NT2/D1 (cell line): ENCODE results near the gene AVPR2.

Source experiments
- DNase-seq: peaks from one replicate; pipeline ENCODE4 v3.0.0-alpha.2; 2011; ENCODE audit warnings: low read depth, low spot score
- H3K27me3 ChIP-seq: 2 replicates; pipeline ENCODE4 v1.6.0; 2011; ENCODE audit warnings: mild to moderate bottlenecking; ENCODE audit not compliant: insufficient read length, insufficient read depth
- H3K36me3 ChIP-seq: 2 replicates; pipeline ENCODE4 v1.6.1; 2011; ENCODE audit warnings: mild to moderate bottlenecking, low read length, mixed read lengths; ENCODE audit not compliant: insufficient read depth, insufficient read length
- H3K4me1 ChIP-seq: 2 replicates; pipeline ENCODE4 v1.5.1; 2011; ENCODE audit not compliant: insufficient read depth, insufficient read length
- H3K4me3 ChIP-seq: 2 replicates; pipeline ENCODE4 v1.5.1; 2011; ENCODE audit warnings: low read depth; ENCODE audit not compliant: insufficient read length
- H3K9ac ChIP-seq: 2 replicates; pipeline ENCODE4 v1.6.0; 2011; ENCODE audit warnings: low read depth; ENCODE audit not compliant: insufficient read length
- H3K9me3 ChIP-seq: 2 replicates; pipeline ENCODE4 v1.5.1; 2011; ENCODE audit warnings: mild to moderate bottlenecking, low read length; ENCODE audit not compliant: insufficient read depth
- SUZ12 ChIP-seq: IDR thresholded peaks from 2 replicates; pipeline ENCODE4 v1.6.1; 2011; ENCODE audit not compliant: insufficient read length, insufficient read depth; ENCODE audit errors: extremely low read depth
- YY1 ChIP-seq: IDR thresholded peaks from 2 replicates; pipeline ENCODE4 v1.6.1; 2011; ENCODE audit not compliant: insufficient read length, insufficient read depth
- ZNF274 ChIP-seq: IDR thresholded peaks from 2 replicates; pipeline ENCODE4 v1.6.1; 2011; ENCODE audit warnings: mild to moderate bottlenecking, low read depth, low read length

The AVPR2 gene

DNA sequence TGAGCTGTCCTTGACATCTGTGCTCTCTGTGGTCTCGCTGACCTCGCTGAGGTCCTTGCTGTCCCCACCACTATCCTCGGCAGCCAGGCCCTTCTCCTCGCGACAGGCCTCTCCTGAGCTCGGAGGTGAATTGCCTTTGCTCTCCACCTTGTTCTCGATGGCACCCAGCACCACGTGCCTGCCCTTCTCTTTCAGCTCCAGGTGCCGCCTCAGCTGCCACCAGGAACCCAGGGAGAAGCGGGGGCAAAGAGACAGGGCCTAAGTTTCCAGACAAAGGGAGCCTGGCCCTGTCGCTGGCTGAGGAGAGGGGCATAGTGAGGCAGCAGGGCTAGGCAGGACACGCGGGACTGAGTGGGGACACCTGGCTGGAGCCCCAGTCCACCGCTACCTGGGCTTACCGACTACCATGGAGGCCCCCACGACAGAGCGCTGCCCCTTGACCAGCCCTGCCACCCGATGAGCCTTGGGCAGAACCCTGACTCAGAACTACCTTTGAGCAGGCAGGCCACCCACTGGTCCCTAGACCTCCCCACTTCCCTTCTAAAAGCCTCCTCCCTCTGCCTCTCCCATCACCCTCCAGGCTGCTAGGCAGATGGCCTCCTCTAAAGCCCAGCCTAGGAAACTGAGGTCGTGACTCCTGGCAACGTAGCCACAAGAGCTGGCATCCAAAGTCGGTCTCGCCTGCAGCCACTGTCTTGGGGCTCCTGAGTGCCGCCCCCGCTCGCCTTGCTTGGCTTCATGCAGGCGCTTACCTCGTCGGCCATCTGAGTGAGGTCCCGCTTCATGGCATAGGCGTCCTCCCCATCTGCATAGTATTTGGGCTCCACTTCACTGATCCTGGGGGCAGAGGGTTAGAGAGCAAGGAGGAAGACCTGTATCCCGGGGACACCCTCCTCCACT is 25.8 kb downstream of the AVPR2 start:
- Histone ChIP-seq H3K9ac (no peak overlapping the region), H3K36me3 (peaks cover 35% of the 10 kb centered on the region), H3K4me3 (no peak overlapping the region), H3K9me3 (no peaks in the 10 kb centered on the region), H3K4me1 (no peaks in the 10 kb centered on the region), H3K27me3 (no peaks in the 10 kb centered on the region)
- no peak for TF ChIP-seq ZNF274
- TF ChIP-seq YY1 = no peak
- TF ChIP-seq SUZ12 = no peak
- DNase-seq = no peak

DNA sequence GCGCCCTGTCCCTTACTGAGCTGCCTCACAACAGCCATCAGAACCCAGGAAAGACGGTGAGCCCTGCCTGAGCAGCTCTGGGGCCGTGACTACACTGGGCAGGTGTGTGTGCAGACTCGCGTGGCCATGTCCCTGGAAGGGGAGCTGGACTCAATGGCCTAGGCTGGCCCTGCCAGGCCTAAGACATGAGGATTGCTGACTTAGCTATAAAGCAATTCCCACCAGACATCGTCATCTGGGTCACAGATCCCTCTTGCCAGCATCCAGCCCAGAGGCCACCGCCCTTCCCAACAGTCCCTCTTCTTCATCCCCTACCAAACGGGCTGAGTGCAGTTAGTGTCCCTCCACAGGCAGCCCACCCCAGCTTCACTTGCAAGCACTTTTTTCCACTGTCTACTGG is 26.7 kb downstream of the AVPR2 start:
- H3K9me3 ChIP-seq = no peaks in the 10 kb centered on the region
- peaks cover 35% of the 10 kb centered on the region for H3K36me3 ChIP-seq
- no peaks in the 10 kb centered on the region for H3K4me1 ChIP-seq
- no peak overlapping the region for H3K9ac ChIP-seq
- TF ChIP-seq SUZ12 (no peak), YY1 (no peak), ZNF274 (no peak)
- DNase-seq = no peak
- H3K4me3 ChIP-seq = no peak overlapping the region
- no peaks in the 10 kb centered on the region for H3K27me3 ChIP-seq

DNA sequence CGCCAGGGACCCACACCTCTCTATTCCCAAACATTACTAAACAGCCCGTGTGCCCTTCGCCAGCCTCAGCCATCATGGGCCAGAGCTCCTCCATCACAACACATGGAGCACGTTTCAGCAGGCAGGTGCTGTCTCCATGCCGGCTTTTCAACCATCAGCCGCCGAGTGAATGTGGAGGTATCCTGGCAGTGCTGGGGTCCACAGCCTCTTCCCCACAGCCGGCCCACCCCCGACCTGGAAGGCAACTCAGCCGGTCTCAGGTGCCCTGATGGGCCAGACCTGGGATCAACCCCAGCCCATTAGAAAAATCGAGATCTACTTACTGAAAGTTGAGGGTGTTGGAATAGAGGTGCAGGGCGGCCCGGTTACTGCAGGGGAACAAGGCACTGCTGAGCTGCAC is 27.3 kb downstream of the AVPR2 start:
- H3K27me3 ChIP-seq = no peaks in the 10 kb centered on the region
- no peak overlapping the region for H3K4me3 ChIP-seq
- no peak overlapping the region for H3K9ac ChIP-seq
- H3K9me3 ChIP-seq = no peaks in the 10 kb centered on the region
- no peak for DNase-seq
- H3K36me3 ChIP-seq = peaks cover 35% of the 10 kb centered on the region
- H3K4me1 ChIP-seq = no peaks in the 10 kb centered on the region
- TF ChIP-seq ZNF274 = no peak
- no peak for TF ChIP-seq SUZ12
- no peak for TF ChIP-seq YY1

DNA sequence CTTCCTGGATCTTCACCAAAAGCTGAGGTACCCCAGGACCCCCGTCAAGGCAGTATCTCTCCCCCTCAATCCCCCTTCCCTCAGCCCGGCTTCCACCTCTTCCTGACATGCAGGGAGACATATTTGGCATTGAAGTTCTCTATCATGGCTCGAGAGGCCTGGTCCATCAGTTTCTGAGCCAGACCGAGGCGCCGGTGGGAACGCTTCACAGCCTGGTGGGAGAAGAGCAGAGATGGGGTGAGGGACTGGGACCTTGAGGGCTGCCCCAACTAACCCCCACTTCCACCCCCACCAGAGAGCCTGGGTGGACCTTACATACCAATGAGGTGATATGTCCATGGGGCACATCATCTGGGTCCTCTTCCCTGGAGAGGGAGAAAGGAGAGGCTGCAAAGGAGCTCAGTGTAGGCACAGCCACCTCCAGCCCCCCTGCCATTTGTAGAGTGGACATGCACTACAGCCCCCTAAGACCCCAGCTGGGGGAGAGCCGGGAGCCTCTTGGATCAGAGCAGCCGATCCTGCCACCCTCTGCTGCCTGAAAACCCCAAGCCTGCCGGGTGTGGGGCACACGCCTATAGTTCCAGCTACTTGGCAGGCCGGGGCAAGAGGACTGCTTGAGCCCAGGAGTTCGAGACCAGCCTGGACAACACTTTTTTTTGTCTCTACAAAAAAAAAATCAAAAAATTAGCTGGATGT is 27.9 kb downstream of the AVPR2 start:
- Histone ChIP-seq H3K36me3 (peaks cover 35% of the 10 kb centered on the region), H3K27me3 (no peaks in the 10 kb centered on the region), H3K4me1 (no peaks in the 10 kb centered on the region), H3K9me3 (no peaks in the 10 kb centered on the region), H3K4me3 (no peak overlapping the region), H3K9ac (no peak overlapping the region)
- TF ChIP-seq ZNF274 (no peak), YY1 (no peak), SUZ12 (no peak)
- DNase-seq = no peak

DNA sequence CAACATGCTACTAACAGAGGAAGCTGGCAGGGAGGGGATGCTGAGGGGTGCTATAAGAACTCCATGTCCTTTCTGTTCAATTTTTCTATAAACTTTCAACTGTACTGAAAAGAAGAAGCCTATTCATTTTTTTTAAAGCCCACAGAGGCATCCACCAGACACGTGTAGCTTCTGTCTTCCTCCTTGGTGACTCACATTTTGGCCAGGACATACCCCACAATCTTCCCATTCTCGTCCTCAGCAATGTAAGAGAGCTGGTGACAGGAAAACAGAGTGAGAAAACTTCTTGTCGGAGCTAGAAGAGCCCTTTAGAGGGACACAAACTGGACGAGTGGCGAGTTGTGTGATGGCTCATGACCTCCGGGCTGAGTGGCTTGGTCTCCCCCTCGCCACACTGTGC is 29.3 kb downstream of the AVPR2 start:
- no peaks in the 10 kb centered on the region for H3K27me3 ChIP-seq
- no peaks in the 10 kb centered on the region for H3K4me1 ChIP-seq
- DNase-seq = no peak
- TF ChIP-seq YY1 (no peak), SUZ12 (no peak), ZNF274 (no peak)
- H3K36me3 ChIP-seq = peaks cover 35% of the 10 kb centered on the region
- H3K4me3 ChIP-seq = peak overlapping the region; percentile 64
- no peaks in the 10 kb centered on the region for H3K9me3 ChIP-seq
- peak overlapping the region; percentile 67 for H3K9ac ChIP-seq

DNA sequence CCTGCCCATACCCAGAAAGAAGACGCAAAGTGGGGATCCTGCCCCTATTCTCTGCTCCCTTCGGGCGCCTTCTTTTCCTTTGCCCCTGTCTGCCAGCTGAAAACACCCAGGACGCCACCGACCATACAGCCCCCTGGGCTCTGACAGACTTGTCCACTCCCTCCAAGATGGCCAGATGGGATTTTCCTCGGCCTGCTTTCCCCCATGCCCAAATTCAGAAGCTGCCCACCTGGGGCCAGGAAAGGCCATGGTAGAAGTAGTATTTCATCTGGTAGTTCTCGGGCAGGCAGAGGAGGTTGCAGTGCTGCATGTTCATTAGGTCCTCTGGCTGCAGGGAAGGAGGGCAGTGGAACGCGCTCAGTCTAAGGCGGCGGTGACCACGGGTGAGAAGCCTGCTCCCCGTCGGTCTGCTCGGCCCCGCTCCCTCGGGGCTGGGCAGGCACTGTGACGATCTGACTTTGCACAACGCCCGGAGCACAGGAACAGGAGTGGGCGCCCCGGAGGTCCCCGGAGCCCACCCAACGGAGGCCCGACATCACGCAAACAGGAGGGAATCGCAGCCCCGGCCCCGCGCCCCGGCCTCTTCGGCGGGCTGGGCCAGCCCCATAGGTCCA is 29.8 kb downstream of the AVPR2 start:
- Histone ChIP-seq H3K27me3 (no peaks in the 10 kb centered on the region), H3K4me1 (no peaks in the 10 kb centered on the region), H3K4me3 (peak overlapping the region; percentile 64), H3K9me3 (no peaks in the 10 kb centered on the region), H3K9ac (peak overlapping the region; percentile 67), H3K36me3 (peaks cover 33% of the 10 kb centered on the region)
- TF ChIP-seq YY1 = no peak
- no peak for TF ChIP-seq SUZ12
- TF ChIP-seq ZNF274 = no peak
- DNase-seq = no peak

DNA sequence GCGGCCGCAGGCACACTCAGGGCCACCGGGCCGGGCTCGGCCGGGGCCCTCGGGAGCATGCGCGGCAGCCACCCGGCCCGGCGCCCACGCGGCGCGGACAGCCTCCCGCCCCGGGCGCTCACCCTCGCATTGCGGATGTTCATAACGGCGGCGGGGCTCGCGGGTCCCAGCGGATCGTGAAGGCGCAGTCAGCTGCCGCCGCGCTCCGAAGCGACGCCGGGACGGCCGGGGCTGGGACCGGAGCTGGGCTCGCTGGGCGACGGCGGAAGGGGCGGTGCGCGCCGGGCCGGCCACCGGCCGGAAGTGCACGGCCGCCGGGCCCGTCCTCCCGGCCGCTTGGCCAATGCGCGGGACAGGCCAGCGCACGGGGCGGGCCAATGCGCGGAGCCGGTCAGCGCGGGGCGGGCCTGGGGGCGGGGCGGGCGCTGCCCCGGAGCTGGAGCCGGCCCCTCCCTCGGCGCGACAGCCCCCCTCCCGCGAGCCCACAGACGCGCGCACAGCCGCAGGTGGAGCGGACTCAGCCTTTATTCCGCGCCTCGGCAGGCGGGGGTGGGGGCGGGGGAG is 30.4 kb downstream of the AVPR2 start, which contains the start of gene NAA10:
NAA10 (minus strand) TSS at position 276 of the 564 bp plus-strand sequence; CDS start at position 143, 133 bp downstream.
- peaks cover 27% of the 10 kb centered on the region for H3K36me3 ChIP-seq
- no peak for TF ChIP-seq SUZ12
- TF ChIP-seq ZNF274 = no peak
- TF ChIP-seq YY1 = no peak
- no peak for DNase-seq
- peaks cover under 1% of the 10 kb centered on the region for H3K4me1 ChIP-seq
- H3K9ac ChIP-seq = peak within 1 kb of the TSS; percentile 67
- no peaks in the 10 kb centered on the region for H3K9me3 ChIP-seq
- peak within 1 kb of the TSS; percentile 64 for H3K4me3 ChIP-seq
- H3K27me3 ChIP-seq = no peaks in the 10 kb centered on the region
